Measurements from ENCODE around the gene HDAC7.

The HDAC7 gene

GRCh38 chr12:47860873-47861272 is 41.2 kb upstream of the HDAC7 start:
- Histone ChIP-seq H3K4me1 (peaks cover 11% of the 10 kb centered on the region), H3K4me3 (no peak overlapping the region), H3K4me2 (no peak overlapping the region), H3K27ac (no peak overlapping the region), H3K9me3 (no peaks in the 10 kb centered on the region), H3K9ac (no peak overlapping the region), H3K36me3 (no peaks in the 10 kb centered on the region), H4K20me1 (no peaks in the 10 kb centered on the region), H3K27me3 (no peaks in the 10 kb centered on the region)
- no peak for TF ChIP-seq Cebpa-rat (IDR thresholded peaks at IDR 0.05)

GRCh38 chr12:47860279-47860841 is 40.7 kb upstream of the HDAC7 start:
- Histone ChIP-seq H3K4me3 (no peak overlapping the region), H4K20me1 (no peaks in the 10 kb centered on the region), H3K9ac (no peak overlapping the region), H3K9me3 (no peaks in the 10 kb centered on the region), H3K4me1 (peaks cover 11% of the 10 kb centered on the region), H3K36me3 (no peaks in the 10 kb centered on the region), H3K4me2 (no peak overlapping the region), H3K27me3 (no peaks in the 10 kb centered on the region), H3K27ac (no peak overlapping the region)
- TF ChIP-seq Cebpa-rat (IDR thresholded peaks at IDR 0.05): no peak

GRCh38 chr12:47858511-47859266 is 39.0 kb upstream of the HDAC7 start:
- Histone ChIP-seq H3K36me3 (peaks cover 10% of the 10 kb centered on the region; the same call in 1 of the 2 replicates), H3K9ac (no peak overlapping the region), H3K4me2 (no peak overlapping the region), H3K4me1 (peaks cover 8% of the 10 kb centered on the region), H3K27ac (no peak overlapping the region), H3K27me3 (no peaks in the 10 kb centered on the region), H3K9me3 (no peaks in the 10 kb centered on the region), H3K4me3 (no peak overlapping the region), H4K20me1 (no peaks in the 10 kb centered on the region)
- TF ChIP-seq Cebpa-rat (IDR thresholded peaks at IDR 0.05): no peak

- peaks cover 10% of the 10 kb centered on the region; the same call in 1 of the 2 replicates for H3K36me3 ChIP-seq
- no peak overlapping the region for H3K27ac ChIP-seq
- TF ChIP-seq Cebpa-rat (IDR thresholded peaks at IDR 0.05): no peak
- no peak overlapping the region for H3K9ac ChIP-seq
- H3K4me3 ChIP-seq: no peak overlapping the region
- no peaks in the 10 kb centered on the region for H4K20me1 ChIP-seq
- no peaks in the 10 kb centered on the region for H3K4me1 ChIP-seq
- no peaks in the 10 kb centered on the region for H3K9me3 ChIP-seq
- no peak overlapping the region for H3K4me2 ChIP-seq
- no peaks in the 10 kb centered on the region for H3K27me3 ChIP-seq
These were observed 37.2 kb upstream of the HDAC7 start for GRCh38 chr12:47856721-47857575.

GRCh38 chr12:47856094-47856493 is 36.4 kb upstream of the HDAC7 start:
- no peaks in the 10 kb centered on the region for H3K27me3 ChIP-seq
- no peaks in the 10 kb centered on the region for H4K20me1 ChIP-seq
- H3K9ac ChIP-seq: no peak overlapping the region
- no peak for TF ChIP-seq Cebpa-rat (IDR thresholded peaks at IDR 0.05)
- no peaks in the 10 kb centered on the region for H3K4me1 ChIP-seq
- no peaks in the 10 kb centered on the region for H3K9me3 ChIP-seq
- H3K36me3 ChIP-seq: peaks cover 10% of the 10 kb centered on the region; the same call in 1 of the 2 replicates
- no peak overlapping the region for H3K4me2 ChIP-seq
- H3K4me3 ChIP-seq: no peak overlapping the region
- H3K27ac ChIP-seq: no peak overlapping the region

GRCh38 chr12:47855502-47855901 is 35.8 kb upstream of the HDAC7 start:
- no peak overlapping the region for H3K4me3 ChIP-seq
- H3K36me3 ChIP-seq: peaks cover 10% of the 10 kb centered on the region; the same call in 1 of the 2 replicates
- H3K9me3 ChIP-seq: no peaks in the 10 kb centered on the region
- no peak overlapping the region for H3K4me2 ChIP-seq
- H3K27ac ChIP-seq: no peak overlapping the region
- no peaks in the 10 kb centered on the region for H3K4me1 ChIP-seq
- no peaks in the 10 kb centered on the region for H4K20me1 ChIP-seq
- TF ChIP-seq Cebpa-rat (IDR thresholded peaks at IDR 0.05): no peak
- no peak overlapping the region for H3K9ac ChIP-seq
- H3K27me3 ChIP-seq: no peaks in the 10 kb centered on the region

- H3K27ac ChIP-seq: no peak overlapping the region
- peaks cover 10% of the 10 kb centered on the region; the same call in 1 of the 2 replicates for H3K36me3 ChIP-seq
- no peaks in the 10 kb centered on the region for H3K27me3 ChIP-seq
- H3K4me3 ChIP-seq: no peak overlapping the region
- no peaks in the 10 kb centered on the region for H3K9me3 ChIP-seq
- H3K9ac ChIP-seq: no peak overlapping the region
- no peak overlapping the region for H3K4me2 ChIP-seq
- H3K4me1 ChIP-seq: no peaks in the 10 kb centered on the region
- no peaks in the 10 kb centered on the region for H4K20me1 ChIP-seq
- no peak for TF ChIP-seq Cebpa-rat (IDR thresholded peaks at IDR 0.05)
These were observed 34.8 kb upstream of the HDAC7 start for GRCh38 chr12:47854531-47854930.

- H3K27me3 ChIP-seq: no peaks in the 10 kb centered on the region
- peaks cover 10% of the 10 kb centered on the region; the same call in 1 of the 2 replicates for H3K36me3 ChIP-seq
- TF ChIP-seq Cebpa-rat (IDR thresholded peaks at IDR 0.05): no peak
- no peak overlapping the region for H3K4me2 ChIP-seq
- no peaks in the 10 kb centered on the region for H3K9me3 ChIP-seq
- H3K9ac ChIP-seq: no peak overlapping the region
- H3K4me3 ChIP-seq: no peak overlapping the region
- H4K20me1 ChIP-seq: no peaks in the 10 kb centered on the region
- H3K27ac ChIP-seq: no peak overlapping the region
- H3K4me1 ChIP-seq: no peaks in the 10 kb centered on the region
These were observed 32.4 kb upstream of the HDAC7 start for GRCh38 chr12:47852096-47852571.

- TF ChIP-seq Cebpa-rat (IDR thresholded peaks at IDR 0.05): no peak
- Histone ChIP-seq H3K9ac (no peak overlapping the region), H3K27me3 (no peaks in the 10 kb centered on the region), H3K9me3 (no peaks in the 10 kb centered on the region), H3K27ac (no peak overlapping the region), H4K20me1 (no peaks in the 10 kb centered on the region), H3K36me3 (peaks cover 10% of the 10 kb centered on the region; the same call in 1 of the 2 replicates), H3K4me3 (no peak overlapping the region), H3K4me2 (no peak overlapping the region), H3K4me1 (no peaks in the 10 kb centered on the region)
These were observed 31.7 kb upstream of the HDAC7 start for GRCh38 chr12:47851303-47851952.
